NCI-H748 (cell line): ENCODE measurements around the gene MAP3K4.
A peak's percentile ranks its signal among the peaks of the same experiment; 100 is the strongest.
"Not testable (repeated sequence)": the region's sequence is repeated elsewhere in the genome, so short reads cannot be mapped to it uniquely, and the experiment has no call there.

Experiments
- DNase-seq: peaks from one replicate; lab custom pipeline; 2025; ENCODE audit not compliant: unreplicated experiment; lab: John Stamatoyannopoulos, UW

Gene MAP3K4

DNA sequence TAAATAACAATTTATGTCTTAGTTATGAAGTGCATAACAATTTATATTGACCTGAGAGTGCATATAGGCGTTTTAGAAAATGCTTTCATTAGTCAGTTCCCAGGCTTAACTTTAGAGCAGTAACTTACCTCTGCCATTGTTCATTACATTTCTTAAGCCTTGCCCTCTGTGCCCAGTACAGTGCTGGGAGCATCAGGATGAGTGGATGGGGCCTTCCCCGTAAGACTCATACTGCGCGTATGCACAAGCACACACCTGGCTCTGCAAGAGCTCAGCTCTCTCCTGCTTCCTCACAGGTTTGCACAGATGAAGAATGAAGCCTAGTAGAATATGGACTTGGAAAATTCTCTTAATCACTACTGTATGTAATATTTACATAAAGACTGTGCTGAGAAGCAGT lies 125.0 kb downstream of the MAP3K4 start:
- DNase-seq, result no peak

DNA sequence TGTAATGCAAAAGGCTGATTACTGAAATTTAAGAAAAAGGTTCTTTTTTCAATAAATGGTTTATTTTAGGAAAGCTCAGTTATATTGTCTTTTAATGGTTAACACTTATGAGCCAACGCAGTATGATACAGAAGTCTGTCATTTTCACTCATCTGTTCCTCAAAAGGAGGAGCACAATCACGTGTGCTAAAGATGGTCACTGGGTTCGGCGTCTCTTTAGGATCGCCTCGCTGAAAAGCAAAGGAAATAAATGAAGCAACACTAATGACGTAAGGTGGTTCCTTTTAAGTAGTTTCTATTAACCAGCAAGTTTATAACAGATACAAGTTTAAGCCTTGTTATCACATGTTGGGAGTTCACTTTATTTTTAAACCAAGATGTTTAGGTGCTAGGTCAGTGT lies 125.7 kb downstream of the MAP3K4 start:
- no peak for DNase-seq

DNA sequence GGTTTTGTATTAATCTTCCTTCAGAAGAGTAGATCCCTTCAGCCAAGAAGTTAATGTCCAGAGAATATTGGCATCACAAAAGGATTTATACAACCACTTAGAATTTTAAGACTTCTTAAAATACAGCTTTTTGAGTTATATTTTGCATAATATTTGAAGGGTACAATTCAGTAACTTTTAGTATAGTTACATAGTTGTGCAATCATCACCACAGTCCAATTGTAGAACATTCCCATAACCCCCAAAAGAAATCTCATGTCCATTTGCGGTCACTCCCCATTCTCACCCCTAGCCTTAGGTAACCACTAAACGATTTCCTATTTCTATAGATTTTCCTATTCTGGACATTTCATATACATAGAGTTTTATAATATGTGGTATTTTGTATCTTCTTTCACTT lies 126.4 kb downstream of the MAP3K4 start:
- DNase-seq, result no peak

DNA sequence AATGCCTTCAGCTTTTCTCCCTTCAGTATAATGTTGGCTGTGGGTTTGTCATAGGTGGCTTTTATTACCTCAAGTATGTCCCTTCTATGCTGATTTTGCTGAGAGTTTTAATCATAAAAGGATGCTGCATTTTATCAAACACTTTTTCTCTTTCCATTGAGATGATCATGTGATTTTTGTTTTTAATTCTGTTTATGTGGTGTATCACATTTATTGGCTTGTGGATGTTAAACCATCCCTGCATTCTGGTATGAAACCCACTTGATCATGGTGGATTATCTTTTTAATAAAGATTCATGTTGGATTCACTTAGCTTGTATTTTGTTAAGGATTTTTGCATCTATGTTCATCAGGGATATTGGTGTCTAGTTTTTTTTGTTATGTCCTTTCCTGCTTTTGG lies 131.8 kb downstream of the MAP3K4 start:
- DNase-seq, result not testable (repeated sequence)

DNA sequence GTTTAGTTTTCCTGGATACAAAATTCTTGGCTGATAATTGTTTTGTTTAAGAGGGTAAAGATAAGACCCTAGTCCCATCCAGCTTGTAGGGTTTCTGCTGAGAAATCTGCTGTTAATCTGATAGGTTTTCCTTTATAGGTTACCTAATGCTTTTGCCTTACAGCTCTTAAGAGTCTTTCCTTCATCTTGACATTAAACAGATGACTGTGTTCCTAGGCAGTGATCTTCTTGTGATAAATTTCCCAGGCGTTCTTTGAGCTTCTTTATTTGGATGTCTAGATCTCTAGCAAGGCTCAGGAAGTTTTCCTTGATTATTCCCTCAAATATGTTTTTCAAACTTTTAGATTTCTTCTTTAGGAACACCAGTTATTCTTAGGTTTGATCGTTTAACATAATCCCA lies 134.0 kb downstream of the MAP3K4 start:
- DNase-seq, result no peak

DNA sequence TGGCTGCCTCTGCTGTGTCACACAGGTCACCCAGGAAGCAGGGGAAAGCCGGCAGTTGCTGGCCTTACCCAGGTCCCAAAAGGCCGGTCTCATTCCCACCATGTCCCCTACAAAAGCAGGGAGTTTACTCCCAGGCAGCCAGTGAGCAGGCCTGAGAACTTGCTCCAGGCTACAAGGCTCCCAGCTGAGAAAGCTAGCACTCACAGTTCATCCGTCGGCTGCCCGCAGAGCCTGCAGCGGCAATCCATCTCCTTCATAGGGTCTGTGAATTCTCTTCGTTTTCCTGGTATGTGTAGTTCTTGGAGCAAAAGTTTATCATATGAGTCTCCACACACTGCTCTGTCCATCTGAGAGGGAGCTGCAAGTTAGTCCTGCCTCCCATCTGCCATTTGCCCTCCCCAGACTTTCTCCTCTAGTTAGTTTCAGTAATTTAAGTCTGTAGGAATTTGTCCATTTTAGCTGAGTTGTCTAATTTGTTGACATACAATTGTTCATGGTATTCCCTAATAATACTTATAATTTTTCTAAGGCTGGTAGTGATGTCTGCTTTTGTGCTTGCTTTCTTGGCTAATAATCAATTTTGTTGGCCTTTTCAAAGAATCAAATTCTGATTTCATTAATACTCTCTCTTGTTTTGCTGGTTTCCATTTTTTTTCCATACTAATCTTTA lies 135.6 kb downstream of the MAP3K4 start:
- DNase-seq, result no peak

DNA sequence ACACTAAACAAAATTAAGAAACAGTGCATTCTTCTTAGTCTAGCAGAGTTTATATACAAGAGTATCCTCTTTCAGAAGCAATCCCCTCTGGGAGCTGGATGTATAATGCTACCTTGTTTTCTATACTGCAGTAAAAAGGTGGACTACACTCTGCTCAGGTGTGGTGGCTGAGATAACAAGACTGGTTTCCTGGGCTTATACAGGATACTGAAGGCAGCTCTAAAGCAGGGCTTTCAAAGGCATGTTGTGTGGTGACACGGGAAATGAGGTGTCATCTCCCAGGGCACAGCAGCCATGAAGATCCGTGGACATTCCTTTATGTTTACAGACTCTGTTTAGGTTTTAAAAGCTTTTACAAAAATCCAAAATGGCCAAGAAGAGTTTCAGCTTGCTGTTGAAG lies 136.7 kb downstream of the MAP3K4 start:
- no peak for DNase-seq

DNA sequence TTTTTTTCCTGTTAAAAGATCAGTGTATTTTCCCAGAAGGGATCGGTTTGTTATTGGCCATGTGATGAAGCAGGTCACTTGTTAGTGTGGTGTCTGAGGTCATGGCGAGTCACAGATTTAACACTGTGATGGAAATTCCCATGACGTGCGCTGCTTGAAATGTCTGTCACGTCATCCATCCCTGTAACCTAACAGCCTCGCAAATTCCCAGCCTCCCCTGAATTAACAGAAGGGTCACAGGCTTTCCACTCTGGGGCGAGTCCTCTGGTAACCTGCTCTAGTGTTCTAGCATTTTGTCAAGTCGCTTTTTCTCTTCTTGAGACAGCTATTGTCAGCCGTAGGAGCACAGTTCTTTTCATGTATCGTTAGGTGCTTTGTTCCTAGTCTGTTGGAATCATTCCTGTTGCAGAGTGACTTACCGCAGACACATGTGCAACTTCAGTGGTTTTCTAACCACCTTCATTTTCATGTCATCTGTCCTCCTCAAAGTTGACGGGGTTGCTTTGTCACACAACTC lies 137.2 kb downstream of the MAP3K4 start:
- DNase-seq, result no peak

DNA sequence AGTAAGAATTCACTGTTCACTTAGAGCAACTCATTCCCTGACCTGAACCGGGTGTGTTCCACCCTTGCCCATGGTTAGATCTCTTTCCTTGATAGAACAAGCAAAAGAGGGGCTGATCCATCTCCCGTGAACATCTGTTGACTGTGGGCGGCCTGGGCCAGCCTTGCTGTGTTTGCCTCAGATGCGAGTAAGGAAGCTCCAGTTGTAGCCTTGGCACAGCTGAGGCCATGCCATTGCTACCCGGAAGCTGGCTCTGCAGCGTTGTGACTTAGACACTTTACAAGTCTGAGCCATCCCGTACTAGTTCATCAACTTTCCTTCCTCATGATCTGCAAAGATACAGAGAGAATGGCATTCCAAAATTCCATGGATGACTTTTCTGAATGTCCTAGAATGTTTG lies 139.0 kb downstream of the MAP3K4 start:
- no peak for DNase-seq

DNA sequence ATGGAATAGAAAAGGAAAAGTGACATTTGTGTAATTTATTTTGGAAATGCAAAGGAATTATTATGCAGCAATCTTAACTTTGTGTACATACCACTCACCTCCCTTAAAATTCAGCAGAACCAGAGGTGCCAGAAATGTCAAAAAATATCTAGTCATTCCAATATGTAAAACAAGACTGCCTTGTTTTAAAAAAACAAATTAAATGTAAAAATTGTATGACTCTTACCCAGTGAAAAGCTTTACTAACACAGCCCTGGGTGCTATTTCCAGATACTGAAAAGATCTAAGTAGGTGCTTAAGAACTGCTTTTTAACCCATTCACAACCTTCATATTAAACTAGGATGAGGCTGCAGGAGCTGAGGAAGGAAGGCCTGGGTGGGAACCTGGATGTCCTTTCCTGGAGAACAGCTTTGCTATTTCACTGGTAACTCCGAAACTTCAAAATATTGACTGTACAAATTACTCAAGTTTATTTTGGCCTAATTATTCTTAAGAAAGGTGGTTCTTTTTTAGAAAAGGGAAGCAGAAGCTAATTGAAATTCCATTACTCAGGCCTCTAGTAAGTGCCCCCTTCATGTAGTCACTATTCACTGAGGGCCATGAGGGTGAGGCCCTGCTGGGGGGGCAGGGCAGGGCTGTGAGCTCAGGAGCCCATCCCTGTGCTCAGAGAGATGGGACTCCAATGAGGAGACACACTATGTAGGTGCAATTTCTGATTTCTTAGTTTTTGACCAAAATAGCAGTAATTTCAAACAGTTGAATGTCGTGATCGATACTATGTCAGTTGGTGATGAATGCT lies 139.6 kb downstream of the MAP3K4 start:
- no peak for DNase-seq

DNA sequence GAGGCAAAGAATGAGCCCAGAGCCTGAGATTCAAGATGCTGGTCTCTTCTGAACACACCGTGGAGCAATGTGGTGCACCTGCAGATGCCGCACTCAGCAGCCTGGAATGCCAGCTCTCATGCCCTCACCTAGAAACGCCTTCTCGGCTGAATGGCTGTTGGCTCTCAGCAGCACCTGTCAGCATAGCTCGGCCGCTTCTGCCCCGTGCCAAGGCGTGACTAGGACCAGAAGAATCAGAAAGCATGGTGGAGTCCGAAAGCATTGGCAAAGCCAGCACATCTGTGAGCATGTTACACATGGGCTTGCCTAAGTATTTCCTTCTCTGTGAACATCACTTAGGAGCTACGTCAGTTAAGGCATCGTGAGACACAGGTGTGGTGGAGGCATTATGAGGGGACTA lies 140.8 kb downstream of the MAP3K4 start:
- DNase-seq, result no peak

DNA sequence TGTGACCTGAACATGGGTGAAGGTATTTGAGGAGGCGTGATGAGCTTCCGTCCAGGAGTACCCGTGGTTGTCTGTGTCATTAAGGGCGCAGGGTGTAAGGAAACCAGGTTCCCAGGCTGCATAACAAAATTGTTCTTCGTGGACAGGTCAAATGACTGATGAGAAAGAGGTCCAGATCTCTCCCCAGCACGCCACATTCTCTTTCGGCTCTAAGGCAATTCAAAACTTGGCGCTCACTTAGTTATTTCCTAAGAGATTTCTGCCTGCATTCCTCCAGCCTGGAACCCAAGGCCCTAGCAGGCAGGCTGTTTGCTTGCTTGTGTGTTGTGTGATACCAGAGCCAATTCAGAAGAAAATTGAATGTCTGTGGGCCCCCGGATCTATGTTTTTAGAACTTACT lies 142.4 kb downstream of the MAP3K4 start:
- DNase-seq, result no peak

DNA sequence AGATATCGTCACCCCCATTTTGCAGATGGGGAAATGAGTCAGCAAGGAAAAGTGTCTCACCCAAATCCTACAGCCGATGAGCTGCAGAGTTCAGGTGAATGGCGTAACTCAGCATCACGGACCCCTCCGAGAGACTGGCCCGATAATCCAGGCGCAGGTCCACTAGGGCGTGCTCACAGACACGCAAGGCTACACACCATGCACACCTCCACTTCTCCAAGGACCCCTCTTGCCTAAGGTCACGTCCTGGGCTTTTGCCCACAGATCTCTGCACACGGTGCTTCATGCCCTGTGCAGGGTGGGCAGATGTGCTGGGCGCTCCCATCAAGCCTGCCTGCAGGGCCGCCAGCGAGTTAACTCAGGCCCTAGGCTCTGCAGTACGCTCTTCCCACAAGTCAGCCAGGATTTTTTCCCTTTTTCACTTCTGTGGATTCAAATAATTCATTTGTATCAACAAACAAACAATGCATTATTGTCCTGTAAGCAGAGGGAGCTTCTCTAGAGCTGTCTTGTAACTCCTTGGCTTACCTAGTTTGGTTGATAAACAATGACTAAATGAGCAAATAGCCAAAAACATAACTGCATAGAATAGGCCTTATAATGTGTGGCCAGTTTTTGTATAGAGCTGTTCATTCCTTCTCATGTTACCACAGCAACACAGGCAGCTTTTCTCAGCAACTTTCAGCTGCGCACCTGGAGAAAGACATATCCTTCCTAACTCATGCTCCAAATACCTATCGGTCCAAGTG lies 143.2 kb downstream of the MAP3K4 start:
- DNase-seq, result no peak

DNA sequence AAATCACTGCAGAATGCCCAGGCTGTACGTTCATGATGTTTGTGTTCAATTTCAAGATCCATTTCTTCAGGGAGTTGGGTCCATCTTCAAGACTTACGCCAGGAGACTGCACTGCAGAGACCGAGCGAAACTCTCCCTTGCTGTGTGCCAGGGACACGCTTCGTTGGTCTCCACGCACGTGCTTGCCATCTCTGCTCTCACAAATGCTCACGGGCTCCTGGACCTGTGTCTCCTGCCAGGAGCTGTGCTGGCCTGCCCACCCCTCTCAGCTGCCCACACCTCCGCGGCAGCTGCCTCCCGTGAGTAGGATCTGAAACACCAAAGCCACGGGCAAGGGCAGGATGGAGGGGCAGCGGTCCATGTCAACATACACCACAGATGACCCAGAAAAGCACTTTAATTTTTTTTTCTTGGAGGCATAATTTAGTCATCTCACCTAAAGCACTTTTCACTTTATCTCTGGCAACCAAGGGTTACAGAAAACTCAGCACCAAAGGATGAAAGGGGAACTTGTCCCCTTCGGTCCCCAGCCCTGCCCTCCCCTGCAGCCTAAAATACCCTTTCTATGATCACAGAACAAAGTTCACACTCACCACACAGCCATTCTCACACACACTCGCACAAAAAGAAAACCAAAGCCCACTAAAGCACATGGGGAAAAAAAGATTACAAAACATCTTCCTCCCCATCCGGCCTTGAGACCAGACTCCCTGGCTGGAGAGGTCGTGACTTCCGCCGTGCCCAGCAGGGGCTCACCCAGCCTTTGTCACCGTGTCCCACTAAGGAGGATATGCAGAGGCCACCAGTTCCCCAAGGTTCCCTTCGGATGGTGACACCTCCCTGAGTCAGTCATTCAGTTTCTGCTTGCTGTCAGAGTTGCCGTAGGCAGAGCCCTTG lies 144.4 kb downstream of the MAP3K4 start:
- no peak for DNase-seq

DNA sequence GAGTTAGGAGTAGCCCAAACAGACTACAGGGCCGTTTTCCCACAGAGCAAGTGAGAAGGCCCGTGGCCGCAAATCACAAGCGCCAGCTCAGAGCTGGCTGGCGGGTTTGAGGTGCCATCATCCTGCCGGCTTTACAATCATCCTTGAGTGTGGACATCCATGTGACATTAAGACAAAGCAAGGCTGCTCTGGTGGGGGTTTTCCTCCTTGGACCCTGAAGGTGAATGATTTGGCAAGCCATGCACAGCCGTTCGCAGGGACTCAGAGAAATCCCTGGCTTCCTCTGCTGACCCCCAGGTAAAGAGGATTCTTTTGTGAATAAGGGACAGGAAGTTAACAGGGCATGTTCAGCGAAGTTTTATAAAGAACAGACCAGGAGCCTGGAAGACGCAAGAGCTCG lies 145.1 kb downstream of the MAP3K4 start:
- DNase-seq, result no peak

DNA sequence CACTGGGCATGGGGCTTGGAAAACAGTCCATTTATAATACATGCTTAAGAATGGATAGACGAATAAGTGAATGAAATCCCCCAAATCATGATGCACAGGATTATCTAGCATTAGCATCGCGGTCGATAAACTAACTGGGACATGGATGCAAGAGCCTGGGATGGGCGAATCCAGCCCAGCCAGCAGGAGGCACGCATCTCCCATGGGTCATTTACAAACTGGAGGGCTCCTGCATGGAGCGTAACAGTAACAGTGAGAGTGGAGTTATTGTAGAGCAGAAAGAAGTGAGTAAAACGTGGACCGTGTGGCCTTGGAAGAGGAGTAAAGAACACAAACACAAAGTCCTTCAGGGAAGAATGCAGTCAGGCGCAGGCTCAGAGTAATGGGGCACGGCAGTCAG lies 145.8 kb downstream of the MAP3K4 start:
- DNase-seq, result no peak

DNA sequence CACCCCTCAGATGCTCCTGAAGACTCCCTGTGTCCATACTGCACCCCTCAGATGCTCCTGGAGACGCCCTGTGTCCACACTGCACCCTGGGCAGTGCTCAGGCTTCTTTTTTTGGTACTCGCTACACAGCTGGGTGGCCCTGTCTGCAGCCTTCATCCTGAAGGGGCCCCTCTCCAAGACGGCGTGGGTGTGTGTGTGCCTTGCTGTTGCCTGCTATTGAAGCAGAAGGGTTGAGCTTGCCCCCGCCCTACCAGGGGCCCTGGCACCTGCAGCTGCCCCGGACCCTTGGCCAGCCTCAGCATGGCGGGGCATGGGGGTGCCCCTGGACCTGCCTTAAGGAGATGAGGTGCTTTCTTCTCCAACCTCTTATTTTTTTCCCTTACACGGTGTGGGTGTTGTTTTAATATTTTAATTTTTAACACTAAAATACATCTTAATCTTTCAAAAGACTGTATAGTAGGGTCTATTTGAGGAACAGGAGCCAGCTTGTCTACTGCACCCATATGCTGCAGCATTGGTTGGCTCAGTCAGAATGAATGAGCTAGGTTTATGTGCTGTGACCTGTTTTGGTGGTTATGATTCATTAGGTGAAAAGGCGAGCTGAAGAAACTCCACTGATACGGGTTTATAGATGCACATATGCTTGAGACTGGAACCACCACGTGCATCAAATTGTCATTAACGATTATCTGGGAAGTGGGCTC lies 146.4 kb downstream of the MAP3K4 start:
- no peak for DNase-seq

DNA sequence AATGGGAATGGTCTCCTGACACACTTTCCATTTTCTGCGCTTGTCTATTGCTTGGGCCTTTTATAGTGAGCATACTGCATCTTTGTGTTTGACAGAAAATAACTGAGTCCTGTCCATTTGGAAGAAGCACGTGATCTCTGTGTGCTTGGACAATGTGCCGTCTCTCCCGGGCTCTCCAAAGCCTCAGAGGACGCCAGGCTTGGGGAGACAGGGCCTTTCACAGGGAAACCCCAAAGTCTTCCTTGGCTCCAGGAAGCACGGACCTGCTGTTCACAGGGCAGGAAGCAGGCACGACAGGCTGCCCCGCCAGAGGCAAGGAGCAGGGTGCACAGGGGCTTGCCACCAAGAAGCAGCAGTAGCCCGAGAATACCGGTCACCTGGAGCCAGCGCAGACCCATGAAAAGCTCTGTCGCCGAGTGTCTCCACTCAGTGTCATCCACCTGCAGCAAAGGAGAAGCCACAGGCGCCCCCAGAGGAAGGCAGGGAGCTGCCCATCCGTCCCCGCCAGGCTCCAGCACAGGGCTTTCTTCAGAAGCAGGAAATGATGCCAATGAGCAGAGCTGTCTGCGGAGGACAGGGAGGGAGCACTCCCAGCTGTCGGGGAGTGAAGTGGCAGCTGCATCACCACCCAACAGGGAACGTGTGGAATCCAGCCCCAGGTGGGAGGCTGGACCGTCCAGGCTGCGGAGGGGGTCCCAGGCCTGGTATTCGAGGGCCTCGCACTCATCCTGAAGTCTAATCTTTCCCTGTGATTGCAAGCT lies 147.2 kb downstream of the MAP3K4 start:
- peak; percentile 47 for DNase-seq

DNA sequence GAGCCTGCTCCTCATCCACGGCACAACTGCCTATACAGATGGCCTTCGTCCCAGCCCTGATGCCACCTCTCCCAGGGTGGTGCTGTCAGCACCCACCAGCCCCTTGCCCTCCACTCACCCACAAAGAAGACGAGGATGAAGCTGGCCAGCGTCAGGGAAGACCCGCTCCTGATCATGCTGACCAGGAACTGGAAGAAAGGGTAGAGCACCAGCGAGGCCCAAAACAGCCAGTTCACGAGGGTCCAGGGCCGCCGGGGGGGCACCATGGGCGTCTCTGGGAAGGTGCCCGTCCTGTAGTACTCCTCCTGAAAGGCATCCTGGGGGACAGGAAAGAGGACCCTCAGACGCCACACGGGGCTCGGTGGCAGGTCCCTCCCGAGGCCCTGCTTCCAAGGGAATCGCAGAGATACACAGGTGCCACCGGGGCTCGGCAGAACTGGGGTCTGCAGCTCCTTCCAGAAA lies 147.8 kb downstream of the MAP3K4 start:
- DNase-seq, result no peak
